GM19324 (cell line): ENCODE data around the gene PIAS4.

Source experiments
- ATAC-seq: cut with Tn5 transposase; IDR thresholded peaks from one replicate; pipeline ENCODE4 v1.9.1; 2021; ENCODE audit warnings: mild to moderate bottlenecking, moderate library complexity; ENCODE audit not compliant: unreplicated experiment, low FRiP score

PIAS4 gene

GRCh38 chr19:4018775-4019504 is 11.4 kb downstream of the PIAS4 start:
- ATAC-seq, result no peak

GRCh38 chr19:4019578-4019977 is 12.0 kb downstream of the PIAS4 start:
- no peak for ATAC-seq

DNA sequence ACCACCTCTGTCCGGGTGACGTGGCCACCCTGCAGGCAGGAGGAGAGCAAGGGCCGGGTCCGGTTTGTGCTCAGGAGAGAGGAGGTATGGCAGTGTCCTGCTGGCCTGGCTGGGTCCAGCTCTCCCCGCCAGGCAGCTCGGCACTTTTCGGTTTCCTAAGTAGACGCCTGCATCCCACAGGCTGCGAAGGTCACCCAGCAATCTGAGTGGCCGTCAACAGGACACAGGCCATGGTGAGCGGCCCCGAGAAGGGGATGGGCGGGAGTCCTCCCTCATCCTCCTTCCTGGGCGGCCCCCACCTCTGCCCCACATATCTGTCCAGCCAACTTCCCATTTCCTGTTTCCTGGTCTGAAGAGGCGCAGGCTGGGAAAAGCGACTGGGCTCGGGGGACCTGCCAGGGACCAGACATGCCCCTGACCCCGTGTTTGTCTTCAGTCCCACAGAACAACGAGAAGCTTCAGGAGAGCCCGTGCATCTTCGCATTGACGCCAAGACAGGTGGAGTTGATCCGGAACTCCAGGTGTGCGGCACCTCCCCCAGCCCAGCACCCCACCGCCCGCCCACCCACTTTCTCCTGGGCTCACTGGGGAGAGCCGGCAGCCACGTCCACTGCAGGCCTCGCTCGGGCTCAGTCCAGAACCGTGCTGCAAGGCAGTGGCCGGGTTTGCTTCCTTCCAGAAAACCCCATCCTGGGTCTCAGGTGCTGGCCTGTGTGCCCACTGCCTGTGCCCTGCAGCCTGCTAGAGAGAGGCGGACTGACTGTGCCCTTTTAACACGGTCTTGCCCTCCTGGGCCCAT is 16.3 kb downstream of the PIAS4 start:
- no peak for ATAC-seq

DNA sequence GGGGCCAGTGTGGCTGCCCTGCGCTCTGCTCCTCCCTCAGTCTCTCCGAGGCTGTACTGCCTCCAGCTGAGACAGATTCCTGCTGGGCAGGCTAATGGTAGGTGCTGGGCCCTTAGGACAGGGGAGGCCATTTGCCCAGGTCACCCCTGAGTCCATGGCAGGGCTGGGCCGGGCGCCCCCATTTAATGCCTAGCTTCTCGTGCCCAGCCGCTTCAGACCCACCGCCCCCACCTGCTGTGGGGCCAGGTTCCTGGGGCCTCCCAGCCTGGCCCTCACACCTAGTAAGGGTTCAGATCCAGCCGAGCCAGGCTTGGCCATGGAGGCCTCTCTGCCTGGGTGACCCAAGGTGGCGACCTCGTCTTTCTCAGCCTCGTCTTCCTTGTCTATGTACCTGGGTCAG is 17.8 kb downstream of the PIAS4 start:
- no peak for ATAC-seq

GRCh38 chr19:4027146-4027545 is 19.6 kb downstream of the PIAS4 start:
- ATAC-seq, result no peak

- ATAC-seq, result no peak
These were observed 21.1 kb downstream of the PIAS4 start for GRCh38 chr19:4028334-4029246.

DNA sequence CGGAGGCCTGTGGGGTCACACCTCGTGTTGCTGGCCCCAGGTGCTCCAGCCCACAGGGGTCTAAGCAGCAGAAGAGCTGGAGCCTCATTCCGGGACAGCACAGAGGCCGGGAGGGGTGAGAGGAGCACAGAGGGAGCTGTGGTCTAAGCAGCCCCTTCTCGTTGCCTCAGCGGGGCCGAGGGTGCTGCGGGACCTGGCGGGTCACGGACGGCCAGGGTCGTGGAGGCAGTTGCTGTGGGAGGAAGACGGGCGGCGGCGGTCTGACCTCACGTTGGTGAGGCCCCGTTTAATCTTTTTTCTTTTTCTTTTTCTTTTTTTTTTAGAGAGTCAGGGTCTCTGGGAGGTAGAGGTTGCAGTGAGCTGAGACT is 21.7 kb downstream of the PIAS4 start:
- no peak for ATAC-seq

- ATAC-seq, result no peak
These were observed 23.0 kb downstream of the PIAS4 start for GRCh38 chr19:4030552-4030951.

GRCh38 chr19:4030981-4031380 is 23.4 kb downstream of the PIAS4 start:
- ATAC-seq, result no peak

GRCh38 chr19:4031420-4031819 is 23.9 kb downstream of the PIAS4 start:
- ATAC-seq, result no peak

DNA sequence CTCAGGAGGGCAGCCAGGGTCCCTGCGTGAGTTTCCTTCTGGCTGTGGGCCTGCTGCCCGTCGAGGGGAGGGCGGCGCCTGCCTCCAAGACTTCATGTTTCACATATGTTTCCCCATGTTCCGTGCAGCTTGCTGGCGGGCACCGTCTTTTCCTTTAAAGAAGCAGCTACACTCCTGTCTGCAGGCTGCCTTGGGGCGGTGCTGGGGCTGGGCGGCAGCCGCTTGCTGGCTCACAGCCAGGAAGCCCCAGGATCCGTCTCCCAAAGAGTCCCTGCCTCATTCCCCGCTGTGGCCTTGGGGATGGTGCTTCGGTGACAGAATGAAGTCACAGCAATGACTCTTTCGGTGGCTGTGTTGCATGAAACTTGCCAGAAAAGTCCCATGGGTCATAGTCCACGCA is 24.9 kb downstream of the PIAS4 start:
- ATAC-seq, result no peak

DNA sequence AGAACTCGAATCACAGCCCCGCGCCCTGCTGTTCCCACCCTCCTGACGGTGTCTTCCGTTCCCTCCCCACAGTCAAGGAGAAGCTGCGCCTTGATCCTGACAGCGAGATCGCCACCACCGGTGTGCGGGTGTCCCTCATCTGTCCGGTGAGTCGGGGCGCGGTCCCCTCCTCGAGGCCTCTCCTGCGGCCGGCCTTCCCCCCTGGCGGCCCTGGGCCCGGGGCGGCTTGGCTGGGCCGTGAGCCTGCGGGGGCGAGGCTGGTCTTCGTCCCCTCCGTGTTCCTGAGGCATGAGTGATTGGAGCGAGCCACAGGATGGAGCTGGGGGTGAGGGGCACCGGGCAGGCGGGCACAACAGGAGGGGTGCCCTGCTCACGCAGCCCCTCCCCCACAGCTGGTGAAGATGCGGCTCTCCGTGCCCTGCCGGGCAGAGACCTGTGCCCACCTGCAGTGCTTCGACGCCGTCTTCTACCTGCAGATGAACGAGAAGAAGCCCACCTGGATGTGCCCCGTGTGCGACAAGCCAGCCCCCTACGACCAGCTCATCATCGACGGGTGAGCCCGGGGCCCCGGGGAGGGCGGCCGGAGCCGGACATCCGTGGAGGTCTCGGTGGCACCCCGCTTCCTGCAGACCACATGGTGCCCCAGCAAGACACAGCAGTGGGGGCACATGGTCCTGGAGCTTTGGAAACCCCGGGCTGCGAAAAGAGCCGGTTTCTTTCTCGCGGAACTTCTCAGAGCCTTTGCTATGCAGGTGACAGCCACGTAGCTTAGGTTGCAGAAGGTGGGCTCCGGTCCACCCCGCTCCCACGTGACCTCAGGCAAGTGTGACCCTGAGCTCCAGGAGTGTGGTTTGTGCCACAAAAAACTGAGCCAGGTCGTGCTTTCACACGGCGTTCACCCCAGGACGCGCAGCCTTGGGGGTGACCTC is 25.8 kb downstream of the PIAS4 start:
- no peak for ATAC-seq

- no peak for ATAC-seq
These were observed 26.8 kb downstream of the PIAS4 start for GRCh38 chr19:4034048-4035017.

DNA sequence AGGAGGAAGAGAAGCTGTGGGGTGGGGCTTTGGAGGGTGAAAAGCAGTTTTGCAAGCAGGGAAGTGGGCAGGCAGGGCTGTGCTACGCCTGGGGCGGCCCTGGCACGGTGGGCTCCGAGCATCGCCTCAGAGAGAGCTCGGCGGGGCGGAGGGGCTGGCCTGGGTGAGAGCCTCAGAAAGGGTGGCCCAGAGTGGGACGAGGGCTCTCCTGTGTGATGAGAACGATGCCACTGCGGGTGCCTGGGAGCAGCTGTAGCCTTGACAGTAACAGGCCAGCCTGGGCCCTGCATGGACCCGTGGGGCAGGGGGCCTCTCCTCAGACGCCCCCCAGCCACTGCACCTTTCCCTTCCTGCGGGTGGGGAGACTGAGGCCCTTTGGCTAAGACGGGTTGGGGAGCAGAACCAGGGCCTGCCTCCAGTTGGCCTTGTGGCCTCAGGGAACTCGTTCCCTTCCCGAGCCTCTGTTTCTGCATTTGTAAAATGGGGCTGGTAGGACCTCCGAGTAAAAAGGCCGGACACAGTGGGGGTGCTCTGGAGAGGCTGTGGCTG is 27.6 kb downstream of the PIAS4 start:
- no peak for ATAC-seq

DNA sequence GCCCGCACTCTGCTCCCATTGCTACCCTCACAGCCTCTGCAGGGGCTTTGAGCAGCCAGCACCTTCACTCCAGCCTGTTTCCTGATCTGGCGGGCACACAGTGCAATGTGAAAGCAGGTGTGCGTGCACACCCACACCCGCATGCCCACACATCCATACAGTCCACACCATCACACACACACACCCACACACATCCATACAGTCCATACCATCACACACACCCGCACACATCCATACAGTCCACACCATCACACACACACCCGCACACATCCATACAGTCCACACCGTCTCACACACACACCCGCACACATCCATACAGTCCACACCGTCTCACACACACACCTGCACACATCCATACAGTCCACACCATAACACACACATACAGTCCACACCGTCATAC is 28.0 kb downstream of the PIAS4 start:
- ATAC-seq, result no peak

GRCh38 chr19:4036576-4037300 is 29.2 kb downstream of the PIAS4 start:
- no peak for ATAC-seq

DNA sequence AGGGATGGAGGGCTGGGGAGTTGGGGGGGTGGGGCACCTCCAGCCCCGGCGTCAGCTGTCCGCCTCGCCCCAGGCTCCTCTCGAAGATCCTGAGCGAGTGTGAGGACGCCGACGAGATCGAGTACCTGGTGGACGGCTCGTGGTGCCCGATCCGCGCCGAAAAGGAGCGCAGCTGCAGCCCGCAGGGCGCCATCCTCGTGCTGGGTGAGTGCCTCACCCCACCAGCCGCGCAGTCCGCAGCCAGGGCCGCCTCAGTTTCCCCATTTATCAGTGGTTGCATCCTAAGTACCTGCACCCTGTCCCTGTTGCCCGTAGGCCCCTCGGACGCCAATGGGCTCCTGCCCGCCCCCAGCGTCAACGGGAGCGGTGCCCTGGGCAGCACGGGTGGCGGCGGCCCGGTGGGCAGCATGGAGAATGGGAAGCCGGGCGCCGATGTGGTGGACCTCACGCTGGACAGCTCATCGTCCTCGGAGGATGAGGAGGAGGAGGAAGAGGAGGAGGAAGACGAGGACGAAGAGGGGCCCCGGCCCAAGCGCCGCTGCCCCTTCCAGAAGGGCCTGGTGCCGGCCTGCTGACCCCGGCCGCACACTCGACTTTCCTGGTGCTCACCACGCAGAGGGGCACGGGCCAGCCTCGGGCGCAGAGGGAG is 29.9 kb downstream of the PIAS4 start:
- no peak for ATAC-seq
